OCI-LY1 (cell line): Measurements from ENCODE around the gene ACKR3.

Experiments used
- CTCF ChIP-seq: fragments of 200-600 bp; sonication (generic), shearing (Covaris generic); IDR thresholded peaks from 2 replicates; pipeline ENCODE4 v1.5.1; 2017; ENCODE audit warnings: mild to moderate bottlenecking, antibody characterized with exemption, low read length, moderate library complexity, mixed read lengths
- EZH2 ChIP-seq: fragments of 200-600 bp; sonication (generic), shearing (Covaris generic); IDR thresholded peaks from 2 replicates; pipeline ENCODE4 v1.8.0; 2017; ENCODE audit warnings: borderline replicate concordance, mixed run types, mild to moderate bottlenecking, antibody characterized with exemption, low read length, moderate library complexity, mixed read lengths

- no peak for TF ChIP-seq CTCF
- no peak for TF ChIP-seq EZH2
Measured at GRCh38 chr2:236552581-236553363, 16.9 kb upstream of the ACKR3 start.
